ENCODE results near the gene NTM.

DNA sequence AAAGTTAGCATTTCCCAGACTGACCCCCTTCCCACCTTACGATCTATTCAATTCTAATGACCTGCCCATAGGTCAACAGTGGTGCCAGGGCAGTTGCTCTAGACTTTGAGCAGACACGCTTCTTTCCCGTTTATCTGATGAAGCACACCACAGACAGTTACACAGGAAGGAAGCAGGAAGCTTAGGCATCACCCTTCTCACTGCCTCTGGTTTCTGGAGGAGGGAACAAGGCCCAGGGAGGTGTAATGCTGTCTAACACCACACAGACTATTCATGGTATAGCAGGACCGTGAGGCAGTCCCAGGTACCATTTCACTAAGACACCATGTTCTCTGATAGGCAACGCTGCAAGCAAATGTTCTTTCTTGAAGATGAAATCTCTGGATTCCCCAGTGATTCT is 279.4 kb downstream of the NTM start:
- TF ChIP-seq, protein P1, sequence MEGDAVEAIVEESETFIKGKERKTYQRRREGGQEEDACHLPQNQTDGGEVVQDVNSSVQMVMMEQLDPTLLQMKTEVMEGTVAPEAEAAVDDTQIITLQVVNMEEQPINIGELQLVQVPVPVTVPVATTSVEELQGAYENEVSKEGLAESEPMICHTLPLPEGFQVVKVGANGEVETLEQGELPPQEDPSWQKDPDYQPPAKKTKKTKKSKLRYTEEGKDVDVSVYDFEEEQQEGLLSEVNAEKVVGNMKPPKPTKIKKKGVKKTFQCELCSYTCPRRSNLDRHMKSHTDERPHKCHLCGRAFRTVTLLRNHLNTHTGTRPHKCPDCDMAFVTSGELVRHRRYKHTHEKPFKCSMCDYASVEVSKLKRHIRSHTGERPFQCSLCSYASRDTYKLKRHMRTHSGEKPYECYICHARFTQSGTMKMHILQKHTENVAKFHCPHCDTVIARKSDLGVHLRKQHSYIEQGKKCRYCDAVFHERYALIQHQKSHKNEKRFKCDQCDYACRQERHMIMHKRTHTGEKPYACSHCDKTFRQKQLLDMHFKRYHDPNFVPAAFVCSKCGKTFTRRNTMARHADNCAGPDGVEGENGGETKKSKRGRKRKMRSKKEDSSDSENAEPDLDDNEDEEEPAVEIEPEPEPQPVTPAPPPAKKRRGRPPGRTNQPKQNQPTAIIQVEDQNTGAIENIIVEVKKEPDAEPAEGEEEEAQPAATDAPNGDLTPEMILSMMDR (IDR thresholded peaks at IDR 0.05), result no peak
- no peak for TF ChIP-seq EP300 (IDR thresholded peaks at IDR 0.05; ENCODE audit: low read depth)
- no peak for TF ChIP-seq POLR2AphosphoS5 (IDR thresholded peaks at IDR 0.05)
- TF ChIP-seq POLR2A (IDR thresholded peaks at IDR 0.05), result no peak

All from transverse colon (tissue), 4 donors.